Sigmoid colon (tissue), 7 donors: ENCODE measurements around the gene MAT2B. TPM values are rescaled to one million over a fixed set of nuclear protein-coding genes. Genes with fewer than 3 reads are reported as not detected.

ENCODE experiments used
- DNase-seq: peaks from one replicate; pipeline ENCODE4 v3.0.0-alpha.2; 2019
- H3K27ac ChIP-seq, 4 donors: fragments of 200-600 bp; sonication (generic); one replicate each; pipeline ENCODE4 v1.5.1; 2016 to 2019; ENCODE audit warnings: mild to moderate bottlenecking in 1 of 4
- H3K27me3 ChIP-seq, 3 donors: fragments of 200-600 bp; sonication (generic); one replicate each; pipeline ENCODE4 v1.5.1; 2019; ENCODE audit warnings: mild to moderate bottlenecking in 1 of 3
- H3K36me3 ChIP-seq, 4 donors: fragments of 200-600 bp; sonication (generic); one replicate each; pipeline ENCODE4 v1.5.1; 2016 to 2019
- H3K4me1 ChIP-seq, 4 donors: fragments of 200-600 bp; sonication (generic); one replicate each; pipeline ENCODE4 v1.5.1; 2017 to 2019
- H3K4me3 ChIP-seq, 4 donors: fragments of 200-600 bp; sonication (generic); one replicate each; pipeline ENCODE4 v1.5.1; 2017 to 2019; ENCODE audit warnings: mild to moderate bottlenecking in 2 of 4, moderate library complexity in 1 of 4
- H3K9me3 ChIP-seq, 4 donors: fragments of 200-600 bp in 3 of 4; sonication (generic) in 3 of 4; one replicate each; pipeline versions ENCODE4 v1.5.1 to v1.6.1; 2013 to 2019
- CTCF ChIP-seq, 4 experiments: fragments of 450-650 bp in 3 of 4; fragments of 200-600 bp in 1 of 4; IDR thresholded peaks; one replicate each; pipeline ENCODE4 v1.5.1; 2016 to 2019; ENCODE audit warnings: antibody characterized with exemption in 4 of 4, mild to moderate bottlenecking in 3 of 4, moderate library complexity in 2 of 4
- EP300 ChIP-seq, 4 donors: sonication (generic); formaldehyde crosslinking; IDR thresholded peaks; one replicate each; pipeline ENCODE4 v1.6.1; 2017; ENCODE audit warnings: antibody characterized with exemption in 4 of 4
- POLR2A ChIP-seq, 2 donors: fragments of 450-650 bp; IDR thresholded peaks; one replicate each; pipeline ENCODE4 v1.6.1; 2016; ENCODE audit warnings: antibody characterized with exemption in 2 of 2, mild to moderate bottlenecking in 2 of 2, moderate library complexity in 2 of 2
- POLR2AphosphoS5 ChIP-seq, 4 donors: sonication (generic); formaldehyde crosslinking; IDR thresholded peaks; one replicate each; pipeline ENCODE4 v1.6.1; 2017; ENCODE audit warnings: antibody characterized with exemption in 4 of 4
- WGBS, 2 donors: extraction: QIAGEN DNeasy Blood & Tissue Kit; methylation state at CpG; one replicate each; pipeline ENCODE4 v1.1.7; 2013; 5-methylcytosine and 5-hydroxymethylcytosine counted together
- intact Hi-C: fragments of 100-400 bp; cut with DNase I; formaldehyde crosslinking; loops from one replicate; pipeline ENCODE4 v1.15.1; 2023
- polyA plus RNA-seq, 3 donors: library from polyadenylated mRNA; stranded (reverse); fragments of 200-250 nt; gene quantifications; one replicate each; pipeline ENCODE4 v1.2.3, GENCODE V29; 2013
- total RNA-seq, 4 donors: library from RNA; depleted of rRNA; stranded (reverse); fragments of >200 nt; gene quantifications; one replicate each; pipeline ENCODE4 v1.1.0, GENCODE V29; 2016
- donor health status: healthy with polysubstance abuse.
- donor health status: Bipolar disorder and iron deficiency.
- donor health status: healthy.

Gene MAT2B
- total and polyA plus RNA-seq, 7 donors: 41.5 to 100 (median 80.5) TPM

- Histone ChIP-seq H3K4me3 (no peak overlapping the region), H3K27me3 (no peaks in the 10 kb centered on the region), H3K36me3 (no peaks in the 10 kb centered on the region), H3K27ac (no peak overlapping the region), H3K4me1 (no peaks in the 10 kb centered on the region), H3K9me3 (no peaks in the 10 kb centered on the region)
- TF ChIP-seq POLR2AphosphoS5 (IDR thresholded peaks at IDR 0.05) (no peak), EP300 (IDR thresholded peaks at IDR 0.05) (no peak), POLR2A (IDR thresholded peaks at IDR 0.05) (no peak), CTCF (IDR thresholded peaks at IDR 0.05) (no peak)
- intact Hi-C loops: no loop called here
- WGBS, 2 donors: 36 to 76% methylated on average over 1 of the region's 1 CpG
- no peak for DNase-seq
Measured at GRCh38 chr5:163540696-163541095, 35.3 kb downstream of the MAT2B start.

- Histone ChIP-seq H3K9me3 (no peaks in the 10 kb centered on the region), H3K36me3 (no peaks in the 10 kb centered on the region), H3K4me1 (no peaks in the 10 kb centered on the region), H3K4me3 (no peak overlapping the region), H3K27ac (no peak overlapping the region), H3K27me3 (no peaks in the 10 kb centered on the region)
- intact Hi-C loops: no loop called here
- TF ChIP-seq POLR2A (IDR thresholded peaks at IDR 0.05) (no peak), EP300 (IDR thresholded peaks at IDR 0.05) (no peak), CTCF (IDR thresholded peaks at IDR 0.05) (no peak), POLR2AphosphoS5 (IDR thresholded peaks at IDR 0.05) (no peak)
- DNase-seq: no peak
- 89 to 90% methylated on average over 2 of the region's 2 CpGs for WGBS, 2 donors
Measured at GRCh38 chr5:163542771-163543170, 37.4 kb downstream of the MAT2B start.

- H3K4me1 ChIP-seq: no peaks in the 10 kb centered on the region
- no peaks in the 10 kb centered on the region for H3K36me3 ChIP-seq
- DNase-seq: no peak
- H3K4me3 ChIP-seq: no peak overlapping the region
- WGBS, 2 donors: 86 to 88% methylated on average over 4 of the region's 4 CpGs
- no peak for TF ChIP-seq POLR2AphosphoS5 (IDR thresholded peaks at IDR 0.05)
- TF ChIP-seq POLR2A (IDR thresholded peaks at IDR 0.05): no peak
- no peak for TF ChIP-seq EP300 (IDR thresholded peaks at IDR 0.05)
- TF ChIP-seq CTCF (IDR thresholded peaks at IDR 0.05): no peak
- no peak overlapping the region for H3K27ac ChIP-seq
- intact Hi-C loops: no loop called here
- H3K9me3 ChIP-seq: no peaks in the 10 kb centered on the region
- H3K27me3 ChIP-seq: no peaks in the 10 kb centered on the region
Measured at GRCh38 chr5:163544041-163544440, 38.6 kb downstream of the MAT2B start.

- no peaks in the 10 kb centered on the region for H3K27me3 ChIP-seq
- H3K36me3 ChIP-seq: no peaks in the 10 kb centered on the region
- H3K4me3 ChIP-seq: no peak overlapping the region
- no peak overlapping the region for H3K27ac ChIP-seq
- intact Hi-C loops: no loop called here
- no peak for TF ChIP-seq CTCF (IDR thresholded peaks at IDR 0.05)
- TF ChIP-seq EP300 (IDR thresholded peaks at IDR 0.05): no peak
- TF ChIP-seq POLR2A (IDR thresholded peaks at IDR 0.05): no peak
- no peak for TF ChIP-seq POLR2AphosphoS5 (IDR thresholded peaks at IDR 0.05)
- 93 to 95% methylated on average over 4 of the region's 4 CpGs for WGBS, 2 donors
- H3K9me3 ChIP-seq: no peaks in the 10 kb centered on the region
- no peak for DNase-seq
- H3K4me1 ChIP-seq: no peaks in the 10 kb centered on the region
Measured at GRCh38 chr5:163544836-163545235, 39.4 kb downstream of the MAT2B start.

- no peak for TF ChIP-seq POLR2AphosphoS5 (IDR thresholded peaks at IDR 0.05)
- TF ChIP-seq EP300 (IDR thresholded peaks at IDR 0.05): no peak
- no peak for TF ChIP-seq CTCF (IDR thresholded peaks at IDR 0.05)
- no peak for TF ChIP-seq POLR2A (IDR thresholded peaks at IDR 0.05)
- WGBS, 2 donors: 82% methylated on average over 5 of the region's 5 CpGs
Measured at GRCh38 chr5:163548649-163549048, 43.2 kb downstream of the MAT2B start.

More at GRCh38 chr5:163548649-163549048, 43.2 kb downstream of the MAT2B start:
- intact Hi-C loops: no loop called here
- H3K4me3 ChIP-seq: no peak overlapping the region
- H3K27me3 ChIP-seq: no peaks in the 10 kb centered on the region
- no peaks in the 10 kb centered on the region for H3K36me3 ChIP-seq
- no peaks in the 10 kb centered on the region for H3K4me1 ChIP-seq
- no peaks in the 10 kb centered on the region for H3K9me3 ChIP-seq
- no peak for DNase-seq
- H3K27ac ChIP-seq: no peak overlapping the region
